GM23338 (cell line): Measurements from ENCODE around the gene RNH1. TPM values are rescaled to one million over a fixed set of nuclear protein-coding genes. Genes with fewer than 3 reads are reported as not detected.

Source experiments
- ATAC-seq: fragments of 200-7000 bp; cut with Tn5 transposase; 3 replicates; pipeline ENCODE4 v1.9.1; 2020
- DNase-seq: peaks from one replicate; pipeline ENCODE4 v3.0.0-alpha.2; 2015; ENCODE audit warnings: low spot score
- H2AFZ ChIP-seq: fragments of 200-600 bp; sonication (generic); 2 replicates; pipeline ENCODE4 v1.8.0; 2016; ENCODE audit warnings: antibody characterized with exemption, mild to moderate bottlenecking, moderate library complexity
- H3F3A ChIP-seq: fragments of 200-600 bp; sonication (generic); replicated peaks from 2 replicates; pipeline ENCODE4 v1.8.0; 2017; ENCODE audit warnings: antibody characterized with exemption, mixed run types, low read depth
- H3K27ac ChIP-seq: fragments of 200-600 bp; sonication (generic); 2 replicates; pipeline ENCODE4 v1.6.1; 2016; ENCODE audit warnings: low read depth
- H3K27me3 ChIP-seq: fragments of 200-600 bp; sonication (generic); 2 replicates; pipeline ENCODE4 v1.8.0; 2016; ENCODE audit warnings: mild to moderate bottlenecking, mixed run types, moderate library complexity; ENCODE audit not compliant: insufficient read depth
- H3K36me3 ChIP-seq: fragments of 200-600 bp; sonication (generic); 2 replicates; pipeline ENCODE4 v1.8.0; 2016; ENCODE audit warnings: mild to moderate bottlenecking; ENCODE audit not compliant: insufficient read depth
- H3K4me1 ChIP-seq: fragments of 200-600 bp; sonication (generic); 2 replicates; pipeline ENCODE4 v1.8.0; 2016; ENCODE audit warnings: mild to moderate bottlenecking, moderate library complexity; ENCODE audit not compliant: insufficient read depth
- H3K4me2 ChIP-seq: fragments of 200-600 bp; sonication (generic); 2 replicates; pipeline ENCODE4 v1.7.1; 2017; ENCODE audit warnings: mixed run types
- H3K4me3 ChIP-seq: fragments of 200-600 bp; sonication (generic); 2 replicates; pipeline ENCODE4 v1.6.1; 2016; ENCODE audit warnings: mixed run types
- H3K79me2 ChIP-seq: fragments of 200-600 bp; sonication (generic); replicated peaks from 2 replicates; pipeline ENCODE4 v1.8.0; 2017; ENCODE audit warnings: mild to moderate bottlenecking; ENCODE audit not compliant: insufficient read depth
- H3K9me2 ChIP-seq: fragments of 200-600 bp; sonication (generic); 2 replicates; pipeline ENCODE4 v1.8.0; 2017; ENCODE audit not compliant: insufficient read depth
- H4K20me1 ChIP-seq: fragments of 200-600 bp; sonication (generic); replicated peaks from 2 replicates; pipeline ENCODE4 v1.8.0; 2017; ENCODE audit warnings: mild to moderate bottlenecking; ENCODE audit not compliant: insufficient read depth
- H3K27ac Mint-ChIP-seq: 2 replicates; pipeline ENCODE4 v1.8.0; 2020; ENCODE audit warnings: inconsistent platforms, mild to moderate bottlenecking, moderate library complexity, mixed read lengths
- H3K27me3 Mint-ChIP-seq: 3 replicates; pipeline ENCODE4 v1.8.0; 2022; ENCODE audit warnings: low read depth, mild to moderate bottlenecking, moderate library complexity, mixed read lengths, inconsistent platforms; ENCODE audit not compliant: insufficient read depth, poor library complexity
- H3K36me3 Mint-ChIP-seq: 3 replicates; pipeline ENCODE4 v1.8.0; 2021; ENCODE audit warnings: low read depth, mild to moderate bottlenecking, inconsistent platforms, moderate library complexity, mixed read lengths
- H3K4me1 Mint-ChIP-seq: 3 replicates; pipeline ENCODE4 v1.8.0; 2020; ENCODE audit warnings: mild to moderate bottlenecking, inconsistent platforms, mixed read lengths
- H3K4me3 Mint-ChIP-seq: 3 replicates; pipeline ENCODE4 v1.8.0; 2021; ENCODE audit warnings: moderate library complexity, mild to moderate bottlenecking, inconsistent platforms, mixed read lengths
- H3K9me3 Mint-ChIP-seq: 3 replicates; pipeline ENCODE4 v1.8.0; 2020; ENCODE audit warnings: moderate library complexity, mild to moderate bottlenecking, inconsistent platforms, mixed read lengths
- CREB1 ChIP-seq: fragments of 250-450 bp; sonication (Bioruptor Pico); IDR thresholded peaks from 2 replicates; pipeline ENCODE4 v1.5.0; 2020; ENCODE audit warnings: low read depth, mild to moderate bottlenecking, moderate library complexity
- ETS1 ChIP-seq: IDR thresholded peaks from 2 replicates; pipeline ENCODE4 v1.6.1; 2016; ENCODE audit warnings: antibody characterized with exemption
- EZH2 ChIP-seq: fragments of 200-600 bp; sonication (generic); IDR thresholded peaks from one replicate; pipeline ENCODE4 v1.8.0; 2017; ENCODE audit warnings: antibody characterized with exemption, mild to moderate bottlenecking, low read depth; ENCODE audit not compliant: unreplicated experiment
- JUNB ChIP-seq: IDR thresholded peaks from one replicate; pipeline ENCODE4 v1.6.1; 2016; ENCODE audit warnings: antibody characterized with exemption; ENCODE audit not compliant: unreplicated experiment
- NANOG ChIP-seq: IDR thresholded peaks from 2 replicates; pipeline ENCODE4 v1.6.1; 2016; ENCODE audit warnings: antibody characterized with exemption, borderline replicate concordance
- POLR2AphosphoS5 ChIP-seq: IDR thresholded peaks from 2 replicates; pipeline ENCODE4 v1.6.1; 2016; ENCODE audit warnings: antibody characterized with exemption, low read depth
- STAT1 ChIP-seq: IDR thresholded peaks from one replicate; pipeline ENCODE4 v1.6.1; 2016; ENCODE audit warnings: antibody characterized with exemption; ENCODE audit not compliant: unreplicated experiment
- ZNF114 ChIP-seq: fragments of 250-450 bp; sonication (Bioruptor Pico); IDR thresholded peaks from 2 replicates; pipeline ENCODE4 v1.5.0; 2020; ENCODE audit warnings: mild to moderate bottlenecking, moderate library complexity
- ZNF331 ChIP-seq: fragments of 250-450 bp; sonication (Bioruptor Pico); IDR thresholded peaks from 2 replicates; pipeline ENCODE4 v1.5.0; 2020; ENCODE audit warnings: low read depth, mild to moderate bottlenecking, moderate library complexity
- polyA plus RNA-seq: library from polyadenylated mRNA; unstranded; fragments of >200 nt; fragmentation: Nextera tagmentation; extraction: Ambion mirVana; gene quantifications from 2 replicates; pipeline ENCODE4 v1.2.1, GENCODE V29; 2016
- total RNA-seq: library from RNA; depleted of rRNA; stranded (reverse); fragments of >200 nt; shearing (Covaris generic); gene quantifications from 2 replicates; pipeline ENCODE4 v1.2.3, GENCODE V29; 2014
- TF ChIP-seq, protein P1 (sequence below): IDR thresholded peaks from one replicate; pipeline ENCODE4 v1.6.1; 2018; ENCODE audit warnings: antibody characterized with exemption; ENCODE audit not compliant: unreplicated experiment
- TF ChIP-seq, protein P2 (sequence below), 2 experiments: fragments of 200-600 bp in 1 of 2; sonication (generic) in 1 of 2; conservative IDR thresholded peaks; 2 replicates each; pipeline versions ENCODE4 v1.5.1 to v1.6.1; 2016 to 2017; ENCODE audit warnings: antibody characterized with exemption in 2 of 2, low read depth in 2 of 2, mild to moderate bottlenecking in 2 of 2, moderate library complexity in 1 of 2

RNH1 gene
- total and polyA plus RNA-seq, 2 experiments from 2014 or later: 33.3 to 56.3 TPM

- TF ChIP-seq, protein P1, sequence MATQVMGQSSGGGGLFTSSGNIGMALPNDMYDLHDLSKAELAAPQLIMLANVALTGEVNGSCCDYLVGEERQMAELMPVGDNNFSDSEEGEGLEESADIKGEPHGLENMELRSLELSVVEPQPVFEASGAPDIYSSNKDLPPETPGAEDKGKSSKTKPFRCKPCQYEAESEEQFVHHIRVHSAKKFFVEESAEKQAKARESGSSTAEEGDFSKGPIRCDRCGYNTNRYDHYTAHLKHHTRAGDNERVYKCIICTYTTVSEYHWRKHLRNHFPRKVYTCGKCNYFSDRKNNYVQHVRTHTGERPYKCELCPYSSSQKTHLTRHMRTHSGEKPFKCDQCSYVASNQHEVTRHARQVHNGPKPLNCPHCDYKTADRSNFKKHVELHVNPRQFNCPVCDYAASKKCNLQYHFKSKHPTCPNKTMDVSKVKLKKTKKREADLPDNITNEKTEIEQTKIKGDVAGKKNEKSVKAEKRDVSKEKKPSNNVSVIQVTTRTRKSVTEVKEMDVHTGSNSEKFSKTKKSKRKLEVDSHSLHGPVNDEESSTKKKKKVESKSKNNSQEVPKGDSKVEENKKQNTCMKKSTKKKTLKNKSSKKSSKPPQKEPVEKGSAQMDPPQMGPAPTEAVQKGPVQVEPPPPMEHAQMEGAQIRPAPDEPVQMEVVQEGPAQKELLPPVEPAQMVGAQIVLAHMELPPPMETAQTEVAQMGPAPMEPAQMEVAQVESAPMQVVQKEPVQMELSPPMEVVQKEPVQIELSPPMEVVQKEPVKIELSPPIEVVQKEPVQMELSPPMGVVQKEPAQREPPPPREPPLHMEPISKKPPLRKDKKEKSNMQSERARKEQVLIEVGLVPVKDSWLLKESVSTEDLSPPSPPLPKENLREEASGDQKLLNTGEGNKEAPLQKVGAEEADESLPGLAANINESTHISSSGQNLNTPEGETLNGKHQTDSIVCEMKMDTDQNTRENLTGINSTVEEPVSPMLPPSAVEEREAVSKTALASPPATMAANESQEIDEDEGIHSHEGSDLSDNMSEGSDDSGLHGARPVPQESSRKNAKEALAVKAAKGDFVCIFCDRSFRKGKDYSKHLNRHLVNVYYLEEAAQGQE: no peak
- TF ChIP-seq STAT1: no peak
- TF ChIP-seq JUNB: no peak
- TF ChIP-seq ETS1: no peak
- no peak for TF ChIP-seq ZNF114 (CRISPR knock-in tag)
Measured at GRCh38 chr11:492427-493226, 14.4 kb downstream of the RNH1 start (continued).

- ATAC-seq (no peak), DNase-seq (no peak)
- H2AFZ ChIP-seq: no peak overlapping the region
- Mint-ChIP-seq H3K4me1 (no peaks in the 10 kb centered on the region), H3K27me3 (peaks cover 12% of the 10 kb centered on the region), H3K9me3 (peaks cover 7% of the 10 kb centered on the region; the same call in 2 of the 3 replicates), H3K36me3 (peaks cover 21% of the 10 kb centered on the region), H3K27ac (no peak overlapping the region), H3K4me3 (no peak overlapping the region)
- no peaks in the 10 kb centered on the region for H4K20me1 ChIP-seq
- no peaks in the 10 kb centered on the region for H3K79me2 ChIP-seq
- TF ChIP-seq, protein P2, sequence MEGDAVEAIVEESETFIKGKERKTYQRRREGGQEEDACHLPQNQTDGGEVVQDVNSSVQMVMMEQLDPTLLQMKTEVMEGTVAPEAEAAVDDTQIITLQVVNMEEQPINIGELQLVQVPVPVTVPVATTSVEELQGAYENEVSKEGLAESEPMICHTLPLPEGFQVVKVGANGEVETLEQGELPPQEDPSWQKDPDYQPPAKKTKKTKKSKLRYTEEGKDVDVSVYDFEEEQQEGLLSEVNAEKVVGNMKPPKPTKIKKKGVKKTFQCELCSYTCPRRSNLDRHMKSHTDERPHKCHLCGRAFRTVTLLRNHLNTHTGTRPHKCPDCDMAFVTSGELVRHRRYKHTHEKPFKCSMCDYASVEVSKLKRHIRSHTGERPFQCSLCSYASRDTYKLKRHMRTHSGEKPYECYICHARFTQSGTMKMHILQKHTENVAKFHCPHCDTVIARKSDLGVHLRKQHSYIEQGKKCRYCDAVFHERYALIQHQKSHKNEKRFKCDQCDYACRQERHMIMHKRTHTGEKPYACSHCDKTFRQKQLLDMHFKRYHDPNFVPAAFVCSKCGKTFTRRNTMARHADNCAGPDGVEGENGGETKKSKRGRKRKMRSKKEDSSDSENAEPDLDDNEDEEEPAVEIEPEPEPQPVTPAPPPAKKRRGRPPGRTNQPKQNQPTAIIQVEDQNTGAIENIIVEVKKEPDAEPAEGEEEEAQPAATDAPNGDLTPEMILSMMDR (conservative IDR thresholded peaks at IDR 0.05; ENCODE audit: low read depth in 2 of 2): no peak
- TF ChIP-seq NANOG: no peak
- TF ChIP-seq EZH2: no peak
- TF ChIP-seq, protein P1: no peak
- TF ChIP-seq POLR2AphosphoS5: no peak
- TF ChIP-seq ZNF331 (CRISPR knock-in tag): no peak
- TF ChIP-seq CREB1 (CRISPR knock-in tag): no peak
- no peaks in the 10 kb centered on the region for H3K27me3 ChIP-seq
- no peak overlapping the region for H3K4me2 ChIP-seq
- no peak overlapping the region for H3K27ac ChIP-seq
- no peaks in the 10 kb centered on the region for H3F3A ChIP-seq
- no peak overlapping the region for H3K4me3 ChIP-seq
- no peaks in the 10 kb centered on the region for H3K4me1 ChIP-seq
- no peaks in the 10 kb centered on the region for H3K36me3 ChIP-seq
- no peaks in the 10 kb centered on the region for H3K9me2 ChIP-seq
Measured at GRCh38 chr11:491358-491757, 15.7 kb downstream of the RNH1 start.
